BLaER1 (cell line): ENCODE measurements around the gene GPR37L1.

Source experiments
- H3K27ac ChIP-seq: shearing (Covaris generic); formaldehyde crosslinking; 2 replicates; pipeline ENCODE4 v1.8.1; 2022
- H3K27me3 ChIP-seq: shearing (Covaris generic); formaldehyde crosslinking; 2 replicates; pipeline ENCODE4 v1.8.1; 2022
- H3K36me3 ChIP-seq: shearing (Covaris generic); formaldehyde crosslinking; 2 replicates; pipeline ENCODE4 v1.8.1; 2022
- H3K4me1 ChIP-seq: shearing (Covaris generic); formaldehyde crosslinking; 2 replicates; pipeline ENCODE4 v1.8.1; 2022
- H3K4me2 ChIP-seq: shearing (Covaris generic); formaldehyde crosslinking; 2 replicates; pipeline ENCODE4 v1.8.1; 2022
- H3K4me3 ChIP-seq: shearing (Covaris generic); formaldehyde crosslinking; 2 replicates; pipeline ENCODE4 v1.8.1; 2022
- H3K9ac ChIP-seq: shearing (Covaris generic); formaldehyde crosslinking; 2 replicates; pipeline ENCODE4 v1.8.1; 2022
- H3K9me3 ChIP-seq: shearing (Covaris generic); formaldehyde crosslinking; 2 replicates; pipeline ENCODE4 v1.8.1; 2022
- H4K20me1 ChIP-seq: shearing (Covaris generic); formaldehyde crosslinking; 2 replicates; pipeline ENCODE4 v1.8.1; 2022
- Cebpa-rat ChIP-seq: shearing (Covaris generic); IDR thresholded peaks from 2 replicates; pipeline ENCODE4 v1.8.1; 2022

The GPR37L1 gene

GRCh38 chr1:202160377-202160940 is 37.7 kb downstream of the GPR37L1 start, which contains the start of gene PTPN7:
Gene PTPN7 (minus strand): TSS chr1:202160602. CDS start chr1:202159402, 1,200 bp downstream.
- Histone ChIP-seq H3K27ac (peak within 1 kb of the TSS; percentile 97), H3K4me3 (peak within 1 kb of the TSS; percentile 71), H4K20me1 (peaks cover 41% of the 10 kb centered on the region; the same call in 1 of the 2 replicates), H3K27me3 (no peaks in the 10 kb centered on the region), H3K9ac (peak within 1 kb of the TSS; percentile 86), H3K9me3 (no peaks in the 10 kb centered on the region), H3K4me1 (peaks cover 95% of the 10 kb centered on the region), H3K36me3 (peaks cover 30% of the 10 kb centered on the region), H3K4me2 (peak within 1 kb of the TSS; percentile 98)
- no peak for TF ChIP-seq Cebpa-rat

- peaks cover 20% of the 10 kb centered on the region for H3K36me3 ChIP-seq
- TF ChIP-seq Cebpa-rat, result no peak
- H3K9me3 ChIP-seq, result no peaks in the 10 kb centered on the region
- peaks cover 37% of the 10 kb centered on the region; the same call in 1 of the 2 replicates for H4K20me1 ChIP-seq
- peak overlapping the region; percentile 98 for H3K4me2 ChIP-seq
- peak overlapping the region; percentile 86 for H3K9ac ChIP-seq
- peak overlapping the region; percentile 97 for H3K27ac ChIP-seq
- H3K4me1 ChIP-seq, result peaks cover 99% of the 10 kb centered on the region
- peak overlapping the region; percentile 71 for H3K4me3 ChIP-seq
- 0 out of 2 replicates have a peak, but pooled peaks cover 5% of the 10 kb centered on the region for H3K27me3 ChIP-seq
Observed at GRCh38 chr1:202161151-202162046, 38.7 kb downstream of the GPR37L1 start.

GRCh38 chr1:202162047-202162417 is 39.3 kb downstream of the GPR37L1 start:
- peak overlapping the region; percentile 98 for H3K4me2 ChIP-seq

GRCh38 chr1:202162418-202163280 is 39.9 kb downstream of the GPR37L1 start:
- Histone ChIP-seq H3K27ac (peak overlapping the region; percentile 97), H3K9ac (peak overlapping the region; percentile 86; the same call in 1 of the 2 replicates)

More at GRCh38 chr1:202162047-202162417, 39.3 kb downstream of the GPR37L1 start:
- Histone ChIP-seq H4K20me1 (peaks cover 33% of the 10 kb centered on the region; the same call in 1 of the 2 replicates), H3K4me1 (peaks cover 94% of the 10 kb centered on the region), H3K36me3 (peaks cover 14% of the 10 kb centered on the region), H3K9ac (peak overlapping the region; percentile 86), H3K27ac (peak overlapping the region; percentile 97), H3K27me3 (0 out of 2 replicates have a peak, but pooled peaks cover 5% of the 10 kb centered on the region), H3K9me3 (no peaks in the 10 kb centered on the region), H3K4me3 (peak overlapping the region; percentile 71)
- no peak for TF ChIP-seq Cebpa-rat

GRCh38 chr1:202163281-202164270 is 40.9 kb downstream of the GPR37L1 start:
- Histone ChIP-seq H3K27ac (peak overlapping the region; percentile 97; the same call in 1 of the 2 replicates), H4K20me1 (peaks cover 26% of the 10 kb centered on the region; the same call in 1 of the 2 replicates), H3K36me3 (no peaks in the 10 kb centered on the region), H3K9me3 (no peaks in the 10 kb centered on the region), H3K4me3 (peak overlapping the region; percentile 51; the same call in 1 of the 2 replicates), H3K27me3 (0 out of 2 replicates have a peak, but pooled peaks cover 5% of the 10 kb centered on the region), H3K4me1 (peaks cover 78% of the 10 kb centered on the region), H3K9ac (peak overlapping the region; percentile 56; the same call in 1 of the 2 replicates), H3K4me2 (peak overlapping the region; percentile 98)
- TF ChIP-seq Cebpa-rat, result no peak

More at GRCh38 chr1:202162418-202163280, 39.9 kb downstream of the GPR37L1 start:
- peaks cover 88% of the 10 kb centered on the region for H3K4me1 ChIP-seq
- H3K9me3 ChIP-seq, result no peaks in the 10 kb centered on the region
- TF ChIP-seq Cebpa-rat, result no peak
- H3K36me3 ChIP-seq, result peaks cover 8% of the 10 kb centered on the region
- 0 out of 2 replicates have a peak, but pooled peaks cover 5% of the 10 kb centered on the region for H3K27me3 ChIP-seq
- peaks cover 28% of the 10 kb centered on the region; the same call in 1 of the 2 replicates for H4K20me1 ChIP-seq
- peak overlapping the region; percentile 71; the same call in 1 of the 2 replicates for H3K4me3 ChIP-seq
- peak overlapping the region; percentile 98 for H3K4me2 ChIP-seq

GRCh38 chr1:202164271-202165037 is 41.7 kb downstream of the GPR37L1 start:
- H3K36me3 ChIP-seq, result no peaks in the 10 kb centered on the region
- H3K27me3 ChIP-seq, result 0 out of 2 replicates have a peak, but pooled peaks cover 5% of the 10 kb centered on the region
- H3K9ac ChIP-seq, result peak overlapping the region; percentile 56; the same call in 1 of the 2 replicates
- peak overlapping the region; percentile 51 for H3K4me3 ChIP-seq
- H3K27ac ChIP-seq, result peak overlapping the region; percentile 33
- H4K20me1 ChIP-seq, result peaks cover 26% of the 10 kb centered on the region; the same call in 1 of the 2 replicates
- peak overlapping the region; percentile 98 for H3K4me2 ChIP-seq
- H3K4me1 ChIP-seq, result peaks cover 69% of the 10 kb centered on the region
- no peak for TF ChIP-seq Cebpa-rat
- H3K9me3 ChIP-seq, result no peaks in the 10 kb centered on the region

- Histone ChIP-seq H4K20me1 (peaks cover 26% of the 10 kb centered on the region; the same call in 1 of the 2 replicates), H3K9me3 (no peaks in the 10 kb centered on the region), H3K4me3 (peak overlapping the region; percentile 51), H3K4me2 (peak overlapping the region; percentile 98), H3K36me3 (no peaks in the 10 kb centered on the region), H3K27ac (0 out of 2 replicates have a peak overlapping the region, but pooled peaks have one; percentile 33), H3K27me3 (0 out of 2 replicates have a peak, but pooled peaks cover 5% of the 10 kb centered on the region), H3K4me1 (peaks cover 61% of the 10 kb centered on the region), H3K9ac (0 out of 2 replicates have a peak overlapping the region, but pooled peaks have one; percentile 56)
- TF ChIP-seq Cebpa-rat, result no peak
Observed at GRCh38 chr1:202165267-202165941, 42.7 kb downstream of the GPR37L1 start.
